ENCODE data around the gene LSM4.
"Not testable (repeated sequence)": the region's sequence is repeated elsewhere in the genome, so short reads cannot be mapped to it uniquely, and the experiment has no call there.

LSM4 gene

GRCh38 chr19:18322759-18323460 is at the start of gene LSM4:
Gene LSM4, minus strand, starts transcription at chr19:18323076. Its CDS starts 56 bp downstream, at chr19:18323020.
- peak; percentile 95 for DNase-seq

GRCh38 chr19:18368504-18369222 is 45.8 kb upstream of the LSM4 start:
- DNase-seq, result no peak

- DNase-seq, result no peak
Observed at GRCh38 chr19:18366021-18366435, 43.2 kb upstream of the LSM4 start.

- DNase-seq, result peak; percentile 75
Observed at GRCh38 chr19:18364826-18365528, 42.1 kb upstream of the LSM4 start.

GRCh38 chr19:18364277-18364825 is 41.5 kb upstream of the LSM4 start:
- DNase-seq, result not testable (repeated sequence)

GRCh38 chr19:18363787-18364186 is 40.9 kb upstream of the LSM4 start:
- no peak for DNase-seq

- no peak for DNase-seq
Observed at GRCh38 chr19:18362934-18363542, 40.2 kb upstream of the LSM4 start.

GRCh38 chr19:18361646-18362045 is 38.8 kb upstream of the LSM4 start:
- no peak for DNase-seq

- no peak for DNase-seq
Observed at GRCh38 chr19:18357041-18357440, 34.2 kb upstream of the LSM4 start.

GRCh38 chr19:18354743-18355142 is 31.9 kb upstream of the LSM4 start:
- not testable (repeated sequence) for DNase-seq

- no peak for DNase-seq
Observed at GRCh38 chr19:18353378-18354005, 30.6 kb upstream of the LSM4 start.

GRCh38 chr19:18351544-18351943 is 28.7 kb upstream of the LSM4 start:
- DNase-seq, result no peak

GRCh38 chr19:18350490-18350889 is 27.6 kb upstream of the LSM4 start:
- no peak for DNase-seq

GRCh38 chr19:18349524-18350128 is 26.8 kb upstream of the LSM4 start:
- DNase-seq, result no peak

GRCh38 chr19:18348818-18349339 is 26.0 kb upstream of the LSM4 start:
- DNase-seq, result not testable (repeated sequence)

- DNase-seq, result no peak
Observed at GRCh38 chr19:18348171-18348570, 25.3 kb upstream of the LSM4 start.

GRCh38 chr19:18346091-18346490 is 23.2 kb upstream of the LSM4 start:
- DNase-seq, result no peak

GRCh38 chr19:18345296-18345695 is 22.4 kb upstream of the LSM4 start:
- DNase-seq, result no peak

GRCh38 chr19:18344582-18344950 is 21.7 kb upstream of the LSM4 start:
- no peak for DNase-seq

GRCh38 chr19:18342090-18342632 is 19.3 kb upstream of the LSM4 start:
- DNase-seq, result no peak
